COLO668 (cell line): Measurements from ENCODE around the gene TCOF1.

Experiments used
- DNase-seq: peaks from one replicate; lab custom pipeline; 2025; ENCODE audit not compliant: unreplicated experiment; lab: John Stamatoyannopoulos, UW

Gene TCOF1

GRCh38 chr5:150347451-150347850 lies 10.0 kb upstream of the TCOF1 start:
- DNase-seq: no peak

DNA sequence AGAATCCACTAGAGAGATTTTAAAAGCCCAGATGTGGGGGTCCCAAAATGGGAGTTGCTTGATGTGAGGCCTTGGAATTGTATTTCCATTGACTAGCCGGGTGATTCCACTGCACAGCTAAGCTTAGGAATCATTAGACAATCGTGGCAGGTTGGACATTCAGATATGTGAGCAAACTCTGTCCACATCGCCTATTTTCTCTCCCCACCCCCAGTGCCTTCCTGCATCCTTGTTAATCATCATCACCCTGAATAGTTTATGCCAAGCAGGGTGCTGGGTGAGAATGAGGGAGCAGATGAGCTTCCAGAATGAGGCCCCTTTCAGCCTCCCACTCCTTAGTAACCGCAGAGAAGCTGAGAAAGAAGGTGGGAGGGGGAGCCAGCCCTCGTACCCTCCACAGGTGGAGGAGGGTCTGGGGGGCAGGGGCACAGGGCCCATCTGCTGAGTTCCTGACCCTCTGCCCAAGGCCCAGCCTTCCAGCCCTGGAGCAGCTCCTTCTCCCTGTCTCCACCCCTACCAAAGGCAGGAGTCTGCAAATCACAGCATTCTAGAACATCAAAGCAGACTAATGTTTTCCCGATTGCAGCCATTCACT lies 7.7 kb upstream of the TCOF1 start:
- no peak for DNase-seq

- DNase-seq: peak; percentile 9
Measured at GRCh38 chr5:150350524-150351344, 6.8 kb upstream of the TCOF1 start.

GRCh38 chr5:150352244-150353031 lies 5.1 kb upstream of the TCOF1 start:
- DNase-seq: no peak

- no peak for DNase-seq
Measured at GRCh38 chr5:150353032-150353675, 4.3 kb upstream of the TCOF1 start.

GRCh38 chr5:150355791-150356190 lies 1.7 kb upstream of the TCOF1 start:
- no peak for DNase-seq

GRCh38 chr5:150356575-150357294 lies 762 bp upstream of the TCOF1 start:
- no peak for DNase-seq

- no peak for DNase-seq
Measured at GRCh38 chr5:150358261-150359095, 981 bp downstream of the TCOF1 start.

DNA sequence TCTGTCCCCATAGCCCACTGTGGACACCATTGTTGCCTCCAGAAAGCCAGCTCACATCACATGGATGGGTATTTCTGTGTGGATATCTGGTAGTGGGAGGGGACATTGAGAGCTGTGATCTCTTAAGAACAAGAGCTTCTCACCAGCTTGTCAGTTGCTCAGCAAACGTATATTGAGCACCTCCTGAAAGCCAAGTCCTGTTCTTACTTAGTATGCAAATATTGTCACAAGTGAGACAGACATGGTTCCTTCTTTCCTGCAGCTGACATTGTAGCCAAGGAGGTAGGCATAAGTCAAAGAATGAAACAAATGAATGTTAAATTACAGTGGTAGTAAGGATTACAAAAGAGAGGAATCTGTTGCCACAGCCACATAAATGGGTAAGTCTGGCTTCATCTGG lies 3.8 kb downstream of the TCOF1 start:
- DNase-seq: no peak

GRCh38 chr5:150363185-150363584 lies 5.7 kb downstream of the TCOF1 start:
- no peak for DNase-seq

DNA sequence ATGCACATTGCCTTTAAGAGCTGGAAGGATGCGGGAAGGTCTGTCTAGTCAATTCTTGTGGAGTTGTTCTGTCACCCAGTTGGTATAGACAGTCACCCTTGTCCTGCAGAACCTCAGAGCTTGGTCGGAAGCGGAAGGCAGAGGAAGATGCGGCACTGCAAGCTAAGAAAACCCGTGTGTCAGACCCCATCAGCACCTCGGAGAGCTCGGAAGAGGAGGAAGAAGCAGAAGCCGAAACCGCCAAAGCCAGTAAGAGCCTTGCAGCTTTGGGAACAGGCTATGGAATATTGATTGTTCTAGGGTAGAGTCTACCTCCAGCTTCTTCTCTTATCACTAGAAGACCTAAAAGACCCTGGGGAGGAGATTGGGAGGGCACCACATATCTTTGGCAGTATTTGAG lies 6.5 kb downstream of the TCOF1 start:
- DNase-seq: no peak

DNA sequence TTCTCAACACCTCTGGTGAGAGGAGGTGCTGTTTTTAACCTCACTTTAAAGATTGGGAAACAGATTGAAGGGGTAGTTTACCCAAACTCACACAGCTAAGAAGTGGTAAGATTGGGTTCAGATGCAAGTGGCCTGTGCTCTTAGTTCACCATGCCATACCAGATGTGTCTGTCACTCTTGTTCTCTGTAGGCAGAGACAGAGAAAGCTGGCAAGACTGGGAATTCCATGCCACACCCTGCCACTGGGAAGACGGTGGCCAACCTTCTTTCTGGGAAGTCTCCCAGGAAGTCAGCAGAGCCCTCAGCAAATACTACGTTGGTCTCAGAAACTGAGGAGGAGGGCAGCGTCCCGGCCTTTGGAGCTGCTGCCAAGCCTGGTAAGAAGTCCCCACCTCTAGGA lies 11.0 kb downstream of the TCOF1 start:
- no peak for DNase-seq

DNA sequence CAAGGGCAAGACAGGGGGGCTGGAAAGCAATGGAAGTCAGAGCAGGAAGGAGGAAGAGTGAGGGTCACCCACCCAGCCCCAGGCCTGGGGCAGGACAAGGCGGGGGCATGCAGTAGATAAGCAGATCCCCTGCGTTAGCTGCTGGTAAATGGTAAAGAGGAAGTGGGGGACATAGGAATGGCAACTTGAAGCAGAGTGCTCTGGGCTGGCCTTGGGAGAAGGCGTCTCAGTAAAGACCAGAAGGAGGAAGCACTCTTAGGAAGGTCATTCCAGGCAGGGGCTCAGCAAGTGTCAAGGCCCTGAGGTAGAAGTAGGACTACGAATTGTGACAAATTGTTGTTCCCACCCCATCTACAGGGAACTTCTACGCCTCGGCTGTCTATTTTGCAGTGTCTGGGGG lies 15.1 kb downstream of the TCOF1 start:
- no peak for DNase-seq

DNA sequence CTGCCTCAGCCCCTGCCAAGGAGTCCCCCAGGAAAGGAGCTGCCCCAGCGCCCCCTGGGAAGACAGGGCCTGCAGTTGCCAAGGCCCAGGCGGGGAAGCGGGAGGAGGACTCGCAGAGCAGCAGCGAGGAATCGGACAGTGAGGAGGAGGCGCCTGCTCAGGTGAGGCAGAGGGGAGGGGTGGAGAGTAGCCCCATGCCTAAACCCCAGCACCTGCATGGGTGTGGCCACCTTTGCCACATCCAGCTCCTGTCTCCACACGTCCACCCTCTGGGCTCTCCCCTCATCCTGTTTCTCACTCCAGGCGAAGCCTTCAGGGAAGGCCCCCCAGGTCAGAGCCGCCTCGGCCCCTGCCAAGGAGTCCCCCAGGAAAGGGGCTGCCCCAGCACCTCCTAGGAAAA lies 17.2 kb downstream of the TCOF1 start:
- DNase-seq: no peak

GRCh38 chr5:150376799-150377771 lies 19.6 kb downstream of the TCOF1 start:
- DNase-seq: no peak

- DNase-seq: no peak
Measured at GRCh38 chr5:150377964-150378694, 20.6 kb downstream of the TCOF1 start.

- no peak for DNase-seq
Measured at GRCh38 chr5:150384701-150385100, 27.2 kb downstream of the TCOF1 start.
